ENCODE results near the gene GIT2. TPM values are rescaled to one million over a fixed set of nuclear protein-coding genes. Genes with fewer than 3 reads are reported as not detected.

GIT2 gene
- total and polyA plus RNA-seq, 2 of the 13 experiments (the other 11 are each of a cell fraction or from before 2014, with no cell fraction given): 18.4 to 19.8 TPM

- TF ChIP-seq ZBTB25 (CRISPR knock-in tag; IDR thresholded peaks at IDR 0.05): 0 out of 2 replicates have a peak, but pooled peaks have one; percentile 27
- TF ChIP-seq ZNF703 (CRISPR knock-in tag; IDR thresholded peaks at IDR 0.05; ENCODE audit: borderline replicate concordance): no peak
- no peak for TF ChIP-seq ZNF883 (CRISPR knock-in tag; IDR thresholded peaks at IDR 0.05; ENCODE audit: not compliant biosample characterization)
- no peak for TF ChIP-seq KDM3A (CRISPR knock-in tag; IDR thresholded peaks at IDR 0.05; ENCODE audit: low read depth)
- no peak for TF ChIP-seq ZNF766 (CRISPR knock-in tag; IDR thresholded peaks at IDR 0.05; ENCODE audit: borderline replicate concordance)
- 0 out of 2 replicates have a peak, but pooled peaks have one; percentile 37 for TF ChIP-seq DPF2 (CRISPR knock-in tag; IDR thresholded peaks at IDR 0.05; ENCODE audit: borderline replicate concordance, low read depth)
- TF ChIP-seq ZNF614 (CRISPR knock-in tag; IDR thresholded peaks at IDR 0.05; ENCODE audit: borderline replicate concordance): 0 out of 2 replicates have a peak, but pooled peaks have one; percentile 51
- peak; percentile 59; the same call in 1 of the 2 replicates for TF ChIP-seq KAT8 (CRISPR knock-in tag; IDR thresholded peaks at IDR 0.05)
- TF ChIP-seq ZNF12 (CRISPR knock-in tag; IDR thresholded peaks at IDR 0.05): no peak
- TF ChIP-seq SNRNP70 (IDR thresholded peaks at IDR 0.05; ENCODE audit: low read depth, low read length): no peak
- TF ChIP-seq ZNF605 (CRISPR knock-in tag; IDR thresholded peaks at IDR 0.05): peak; percentile 63; the same call in 1 of the 2 replicates
- TF ChIP-seq ZBTB20 (CRISPR knock-in tag; IDR thresholded peaks at IDR 0.05; ENCODE audit: borderline replicate concordance, low read depth): peak; percentile 74; the same call in 1 of the 2 replicates
- TF ChIP-seq ZBTB37 (CRISPR knock-in tag; IDR thresholded peaks at IDR 0.05): no peak
- no peak for TF ChIP-seq RFX3 (CRISPR knock-in tag; IDR thresholded peaks at IDR 0.05)
- no peak for TF ChIP-seq KAT2B (IDR thresholded peaks at IDR 0.05; ENCODE audit: borderline replicate concordance, low read depth, low read length)
- no peak for TF ChIP-seq NCOA5 (CRISPR knock-in tag; IDR thresholded peaks at IDR 0.05)
- TF ChIP-seq RBM39 (IDR thresholded peaks at IDR 0.05; ENCODE audit: low read depth, low read length, poor library complexity, severe bottlenecking): no peak
- no peak for TF ChIP-seq ARID3A (IDR thresholded peaks at IDR 0.05; ENCODE audit: low read depth, low read length)
- no peak for TF ChIP-seq SNAPC5 (CRISPR knock-in tag; IDR thresholded peaks at IDR 0.05; ENCODE audit: borderline replicate concordance)
- TF ChIP-seq CTCF (CRISPR knock-in tag; IDR thresholded peaks at IDR 0.05): no peak
- no peak for TF ChIP-seq HNRNPUL1 (IDR thresholded peaks at IDR 0.05; ENCODE audit: low read depth, low read length)
- TF ChIP-seq ZMYM3 (CRISPR knock-in tag; IDR thresholded peaks at IDR 0.05): peak; percentile 97
- no peak for TF ChIP-seq NFIC (IDR thresholded peaks at IDR 0.05; ENCODE audit: low read length)
- no peak for TF ChIP-seq ZNF790 (CRISPR knock-in tag; IDR thresholded peaks at IDR 0.05; ENCODE audit: borderline replicate concordance)
- 0 out of 2 replicates have a peak, but pooled peaks have one; percentile 26 for TF ChIP-seq YEATS4 (CRISPR knock-in tag; IDR thresholded peaks at IDR 0.05; ENCODE audit: borderline replicate concordance)
These were observed 39.5 kb upstream of the GIT2 start (continued) for GRCh38 chr12:110035534-110036104.

Measured in HepG2 (cell line).